ENCODE measurements around the gene ZBTB20. TPM values are rescaled to one million over a fixed set of nuclear protein-coding genes. Genes with fewer than 3 reads are reported as not detected.

The ZBTB20 gene
- total RNA-seq, 1 donor from 2014 or later: 27.5 TPM

GRCh38 chr3:115134648-115135347 is 12.3 kb downstream of the ZBTB20 start:
- Mint-ChIP-seq H3K4me3 (ENCODE audit: unreplicated experiment) (no peak overlapping the region), H3K27me3 (ENCODE audit: unreplicated experiment) (no peaks in the 10 kb centered on the region), H3K27ac (ENCODE audit: unreplicated experiment) (no peak overlapping the region), H3K9me3 (ENCODE audit: unreplicated experiment) (no peaks in the 10 kb centered on the region), H3K36me3 (ENCODE audit: unreplicated experiment) (no peaks in the 10 kb centered on the region), H3K4me1 (ENCODE audit: low read depth, unreplicated experiment) (peaks cover 2% of the 10 kb centered on the region)
- no peak for DNase-seq
- TF ChIP-seq CTCF (IDR thresholded peaks at IDR 0.05; ENCODE audit: partially characterized antibody, unreplicated experiment): no peak

DNA sequence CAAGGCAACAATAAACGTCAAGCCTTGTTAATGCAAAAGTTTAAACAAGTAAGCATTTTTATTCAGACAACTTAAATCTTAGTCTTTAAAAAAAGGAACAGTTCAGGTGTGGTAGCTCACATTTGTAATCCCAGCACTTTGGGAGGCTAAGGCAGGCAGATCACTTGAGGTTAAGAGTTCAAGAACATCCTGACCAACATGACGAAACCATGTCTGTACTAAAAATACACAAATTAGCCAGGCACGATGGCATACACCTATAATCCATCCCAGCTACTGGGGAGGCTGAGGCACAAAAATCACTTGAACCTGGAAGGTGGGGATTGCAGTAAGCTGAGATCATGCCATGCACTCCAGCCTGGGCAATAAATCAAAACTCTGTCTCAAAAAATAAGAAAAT is 19.9 kb downstream of the ZBTB20 start:
- Mint-ChIP-seq H3K36me3 (ENCODE audit: unreplicated experiment) (no peaks in the 10 kb centered on the region), H3K27me3 (ENCODE audit: unreplicated experiment) (no peaks in the 10 kb centered on the region), H3K4me3 (ENCODE audit: unreplicated experiment) (no peak overlapping the region), H3K4me1 (ENCODE audit: low read depth, unreplicated experiment) (no peaks in the 10 kb centered on the region), H3K27ac (ENCODE audit: unreplicated experiment) (no peak overlapping the region), H3K9me3 (ENCODE audit: unreplicated experiment) (no peaks in the 10 kb centered on the region)
- TF ChIP-seq CTCF (IDR thresholded peaks at IDR 0.05; ENCODE audit: partially characterized antibody, unreplicated experiment): no peak
- DNase-seq: no peak

GRCh38 chr3:115120597-115120996 is 26.5 kb downstream of the ZBTB20 start:
- no peaks in the 10 kb centered on the region for H3K4me1 Mint-ChIP-seq (ENCODE audit: low read depth, unreplicated experiment)
- no peaks in the 10 kb centered on the region for H3K36me3 Mint-ChIP-seq (ENCODE audit: unreplicated experiment)
- H3K27me3 Mint-ChIP-seq (ENCODE audit: unreplicated experiment): no peaks in the 10 kb centered on the region
- DNase-seq: no peak
- H3K27ac Mint-ChIP-seq (ENCODE audit: unreplicated experiment): no peak overlapping the region
- H3K4me3 Mint-ChIP-seq (ENCODE audit: unreplicated experiment): no peak overlapping the region
- TF ChIP-seq CTCF (IDR thresholded peaks at IDR 0.05; ENCODE audit: partially characterized antibody, unreplicated experiment): no peak
- no peaks in the 10 kb centered on the region for H3K9me3 Mint-ChIP-seq (ENCODE audit: unreplicated experiment)

DNA sequence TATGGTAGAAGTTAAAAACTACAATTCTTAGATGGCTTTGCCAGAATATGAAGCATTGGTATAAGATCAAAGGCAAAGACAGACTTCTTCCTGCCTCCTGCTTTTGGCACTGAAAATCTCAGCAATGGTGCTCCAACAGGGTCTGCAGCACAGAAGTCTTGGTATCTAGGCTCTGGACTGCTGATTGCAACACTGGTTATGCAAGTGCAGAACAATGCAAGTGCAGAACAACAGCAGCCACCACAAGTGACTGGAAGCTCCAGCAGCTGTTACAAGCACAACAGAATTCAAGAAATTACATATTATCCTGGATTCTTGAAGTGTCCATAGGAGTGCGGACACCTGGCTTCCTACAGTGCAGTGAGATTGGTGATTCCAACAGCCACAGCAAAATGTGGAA is 33.7 kb downstream of the ZBTB20 start:
- Mint-ChIP-seq H3K4me3 (ENCODE audit: unreplicated experiment) (no peak overlapping the region), H3K36me3 (ENCODE audit: unreplicated experiment) (no peaks in the 10 kb centered on the region), H3K27ac (ENCODE audit: unreplicated experiment) (no peak overlapping the region), H3K9me3 (ENCODE audit: unreplicated experiment) (no peaks in the 10 kb centered on the region), H3K27me3 (ENCODE audit: unreplicated experiment) (no peaks in the 10 kb centered on the region), H3K4me1 (ENCODE audit: low read depth, unreplicated experiment) (no peaks in the 10 kb centered on the region)
- TF ChIP-seq CTCF (IDR thresholded peaks at IDR 0.05; ENCODE audit: partially characterized antibody, unreplicated experiment): no peak
- no peak for DNase-seq

GRCh38 chr3:115111632-115112031 is 35.5 kb downstream of the ZBTB20 start:
- no peaks in the 10 kb centered on the region for H3K9me3 Mint-ChIP-seq (ENCODE audit: unreplicated experiment)
- no peak overlapping the region for H3K4me3 Mint-ChIP-seq (ENCODE audit: unreplicated experiment)
- H3K27ac Mint-ChIP-seq (ENCODE audit: unreplicated experiment): no peak overlapping the region
- DNase-seq: no peak
- no peak for TF ChIP-seq CTCF (IDR thresholded peaks at IDR 0.05; ENCODE audit: partially characterized antibody, unreplicated experiment)
- H3K4me1 Mint-ChIP-seq (ENCODE audit: low read depth, unreplicated experiment): no peaks in the 10 kb centered on the region
- no peaks in the 10 kb centered on the region for H3K36me3 Mint-ChIP-seq (ENCODE audit: unreplicated experiment)
- H3K27me3 Mint-ChIP-seq (ENCODE audit: unreplicated experiment): no peaks in the 10 kb centered on the region
